ENCODE results near the gene JAGN1. TPM values are rescaled to one million over a fixed set of nuclear protein-coding genes. Genes with fewer than 3 reads are reported as not detected.

Gene JAGN1
- total and polyA plus RNA-seq, 4 donors, result 20.7 to 43.7 (median 34.9) TPM

DNA sequence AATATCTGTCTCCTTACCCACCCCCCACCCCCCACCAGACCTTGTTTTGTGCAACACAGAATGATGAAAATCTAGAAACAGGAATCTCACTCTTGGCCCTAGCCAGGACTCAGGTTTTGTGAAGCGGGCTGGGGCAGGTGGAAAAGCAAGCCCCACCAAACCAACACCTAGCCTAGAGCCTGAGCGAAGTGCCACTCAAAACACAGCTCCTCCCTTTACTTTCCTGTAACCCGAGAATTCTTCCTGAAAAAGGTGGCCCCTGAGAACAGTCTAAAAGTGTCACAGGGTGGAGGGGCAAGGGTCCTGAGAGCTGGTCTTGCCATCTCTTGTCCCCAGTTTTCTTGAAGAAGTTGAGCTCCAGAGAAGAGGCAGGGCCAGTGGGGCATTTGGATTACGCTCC lies 29.2 kb upstream of the JAGN1 start:
- Histone ChIP-seq H3K4me1 (ENCODE audit: control insufficient read depth in 5 of 5, insufficient read depth in 5 of 5, low read length in 5 of 5) (peaks cover 0 to 29% (median 6%) of the 10 kb centered on the region in 5 donors), H3K9me3 (ENCODE audit: control insufficient read depth in 4 of 4, insufficient read depth in 3 of 4, low read length in 3 of 4) (no peaks in the 10 kb centered on the region), H3K4me3 (no peak overlapping the region), H3K9ac (ENCODE audit: insufficient read depth in 1 of 2, low read length in 2 of 2) (no peak overlapping the region), H3K36me3 (ENCODE audit: control insufficient read depth in 4 of 4, insufficient read depth in 4 of 4, low read length in 4 of 4) (no peaks in the 10 kb centered on the region), H3K27me3 (ENCODE audit: control insufficient read depth in 3 of 3, insufficient read depth in 3 of 3, low read length in 2 of 3) (no peaks in the 10 kb centered on the region), H3K27ac (ENCODE audit: low read depth in 1 of 2, low read length in 1 of 2) (no peak overlapping the region)
- 67 to 81% methylated on average over 4 of the region's 4 CpGs for WGBS, 2 donors
- no peak for ATAC-seq (ENCODE audit: insufficient read depth, low FRiP score)
- no peak for DNase-seq
- no peak for TF ChIP-seq CTCF (IDR thresholded peaks at IDR 0.05; ENCODE audit: control extremely low read depth, extremely low read depth)

- Histone ChIP-seq H3K9me3 (ENCODE audit: control insufficient read depth in 4 of 4, insufficient read depth in 3 of 4, low read length in 3 of 4) (no peaks in the 10 kb centered on the region), H3K4me1 (ENCODE audit: control insufficient read depth in 5 of 5, insufficient read depth in 5 of 5, low read length in 5 of 5) (peaks cover 0 to 29% (median 6%) of the 10 kb centered on the region in 5 donors), H3K27me3 (ENCODE audit: control insufficient read depth in 3 of 3, insufficient read depth in 3 of 3, low read length in 2 of 3) (no peaks in the 10 kb centered on the region), H3K36me3 (ENCODE audit: control insufficient read depth in 4 of 4, insufficient read depth in 4 of 4, low read length in 4 of 4) (no peaks in the 10 kb centered on the region), H3K4me3 (no peak overlapping the region), H3K27ac (ENCODE audit: low read depth in 1 of 2, low read length in 1 of 2) (no peak overlapping the region), H3K9ac (ENCODE audit: insufficient read depth in 1 of 2, low read length in 2 of 2) (no peak overlapping the region)
- ATAC-seq (ENCODE audit: insufficient read depth, low FRiP score) (no peak), DNase-seq (no peak)
- 67 to 71% methylated on average over 5 of the region's 5 CpGs for WGBS, 2 donors
- no peak for TF ChIP-seq CTCF (IDR thresholded peaks at IDR 0.05; ENCODE audit: control extremely low read depth, extremely low read depth)
These were observed 28.7 kb upstream of the JAGN1 start for GRCh38 chr3:9861626-9862130.

DNA sequence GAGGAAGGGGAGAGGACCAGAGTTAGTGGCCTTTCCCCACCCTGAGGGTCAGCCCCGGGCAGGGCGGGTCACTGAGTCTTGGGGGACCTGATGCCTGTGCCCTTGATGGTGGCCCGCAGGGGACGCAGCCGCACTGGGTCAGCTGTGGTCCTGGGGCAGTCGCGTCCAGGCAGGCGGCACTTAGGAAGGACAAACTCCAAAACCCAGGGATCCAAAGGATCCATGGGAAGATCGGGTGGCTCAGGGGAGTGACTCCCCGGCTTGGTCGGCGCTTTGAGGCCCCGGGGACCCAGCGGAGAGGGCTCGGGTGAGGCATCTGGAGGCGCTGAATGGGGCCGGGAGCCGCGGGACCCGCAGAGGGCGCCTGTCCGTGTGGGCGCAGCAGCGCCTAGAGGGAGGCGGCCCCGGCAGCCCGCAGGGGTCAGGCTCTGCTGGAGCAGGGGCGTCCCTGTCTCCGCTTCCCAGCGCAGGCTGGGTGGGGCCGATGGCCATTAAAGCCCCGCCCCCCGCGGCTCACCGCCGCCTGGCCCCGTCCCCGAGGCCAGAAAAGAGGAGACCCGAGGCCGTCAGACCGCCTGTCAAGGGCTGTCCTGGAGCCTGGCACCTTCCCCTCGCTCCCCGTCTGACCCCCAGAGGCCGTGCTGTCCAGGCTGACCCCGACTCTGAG lies 27.9 kb upstream of the JAGN1 start:
- Histone ChIP-seq H3K9me3 (ENCODE audit: control insufficient read depth in 4 of 4, insufficient read depth in 3 of 4, low read length in 3 of 4) (no peaks in the 10 kb centered on the region), H3K36me3 (ENCODE audit: control insufficient read depth in 4 of 4, insufficient read depth in 4 of 4, low read length in 4 of 4) (no peaks in the 10 kb centered on the region), H3K4me3 (peak overlapping the region; percentile 6), H3K27me3 (ENCODE audit: control insufficient read depth in 3 of 3, insufficient read depth in 3 of 3, low read length in 2 of 3) (no peaks in the 10 kb centered on the region), H3K27ac (ENCODE audit: low read depth in 1 of 2, low read length in 1 of 2) (no peak overlapping the region), H3K4me1 (ENCODE audit: control insufficient read depth in 5 of 5, insufficient read depth in 5 of 5, low read length in 5 of 5) (peaks cover 0 to 29% (median 6%) of the 10 kb centered on the region in 5 donors), H3K9ac (ENCODE audit: insufficient read depth in 1 of 2, low read length in 2 of 2) (peak overlapping the region in 1 of 2 donors; percentile 37)
- ATAC-seq (ENCODE audit: insufficient read depth, low FRiP score) (peak; percentile 40), DNase-seq (peak; percentile 62 to 73 (median 66))
- WGBS, 2 donors, result 19 to 24% methylated on average over 28 to 45 of the region's 45 CpGs
- TF ChIP-seq CTCF (IDR thresholded peaks at IDR 0.05; ENCODE audit: control extremely low read depth, extremely low read depth), result no peak

All from lung (tissue), 12 donors.